Glutamatergic neuron (in vitro differentiated cells): Measurements from ENCODE around the gene SPATA21. TPM values are rescaled to one million over a fixed set of nuclear protein-coding genes. Genes with fewer than 3 reads are reported as not detected.
A peak's percentile ranks its signal among the peaks of the same experiment; 100 is the strongest.

Experiments
- DNase-seq: peaks from one replicate; pipeline ENCODE4 v3.0.0; 2022
- H3K27ac Mint-ChIP-seq: one replicate; pipeline ENCODE4 v1.8.0; 2020; ENCODE audit warnings: mild to moderate bottlenecking, mixed read lengths, inconsistent platforms; ENCODE audit not compliant: unreplicated experiment
- H3K27me3 Mint-ChIP-seq: one replicate; pipeline ENCODE4 v1.8.0; 2020; ENCODE audit warnings: mild to moderate bottlenecking, moderate library complexity, mixed read lengths, inconsistent platforms; ENCODE audit not compliant: unreplicated experiment
- H3K36me3 Mint-ChIP-seq: one replicate; pipeline ENCODE4 v1.8.0; 2020; ENCODE audit warnings: mild to moderate bottlenecking, mixed read lengths, inconsistent platforms; ENCODE audit not compliant: unreplicated experiment
- H3K4me1 Mint-ChIP-seq: one replicate; pipeline ENCODE4 v1.8.0; 2020; ENCODE audit warnings: mild to moderate bottlenecking, low read depth, mixed read lengths, inconsistent platforms; ENCODE audit not compliant: unreplicated experiment
- H3K4me3 Mint-ChIP-seq: one replicate; pipeline ENCODE4 v1.8.0; 2020; ENCODE audit warnings: mild to moderate bottlenecking, mixed read lengths, inconsistent platforms; ENCODE audit not compliant: unreplicated experiment
- H3K9me3 Mint-ChIP-seq: one replicate; pipeline ENCODE4 v1.8.0; 2020; ENCODE audit warnings: mild to moderate bottlenecking, moderate library complexity, mixed read lengths, inconsistent platforms; ENCODE audit not compliant: unreplicated experiment
- total RNA-seq: library from RNA; stranded (reverse); fragmentation: NEBNext Ultra II Directional; extraction: Animal tissue kit (Norgen Biotek cat#: 25700); gene quantifications from one replicate; pipeline ENCODE4 v1.2.1, GENCODE V29; 2021; ENCODE audit not compliant: unreplicated experiment
- TF ChIP-seq, protein P1 (sequence below): fragments of 200-600 bp; sonication (generic); IDR thresholded peaks from one replicate; pipeline ENCODE4 v1.5.0; 2021; ENCODE audit not compliant: partially characterized antibody, unreplicated experiment

Gene SPATA21
- total RNA-seq, 1 donor from 2014 or later = not detected

DNA sequence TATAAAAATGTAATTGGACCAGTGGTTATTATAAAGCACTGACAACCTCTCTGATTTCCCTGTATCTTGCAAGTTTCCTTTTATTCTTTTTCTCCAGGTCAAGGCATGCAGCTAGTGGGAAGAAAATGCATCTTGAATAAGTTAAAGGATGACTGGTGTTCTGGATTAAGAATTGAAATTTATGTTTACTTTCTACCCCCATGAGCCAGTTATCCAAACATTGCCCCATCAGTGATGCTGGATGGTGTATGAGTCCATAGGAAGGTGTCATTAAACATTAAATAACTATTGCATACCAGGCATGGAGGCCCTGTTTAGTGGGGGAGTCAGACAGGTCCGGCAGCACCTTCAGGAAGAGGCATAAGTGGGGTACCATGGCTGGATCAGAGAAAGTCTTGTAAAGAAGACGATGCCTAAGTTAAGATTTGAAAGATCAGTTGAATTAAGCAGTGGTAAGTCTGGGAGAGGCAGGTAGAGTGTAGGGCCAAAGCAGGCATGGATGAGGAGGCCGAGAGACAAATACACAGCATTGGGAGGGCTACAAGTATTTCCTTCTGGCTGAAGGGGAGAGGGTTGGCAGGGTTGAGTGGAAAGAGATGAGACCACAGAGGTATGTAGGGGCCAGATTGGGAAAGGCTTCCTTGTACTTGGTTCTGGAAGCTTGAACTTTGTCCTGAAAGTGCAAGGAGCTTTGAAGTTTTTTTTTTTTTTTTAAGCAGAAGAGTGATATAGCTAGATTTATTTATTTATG is 64.5 kb downstream of the SPATA21 start:
- no peak for DNase-seq
- Mint-ChIP-seq H3K4me1 (peaks cover 23% of the 10 kb centered on the region), H3K4me3 (no peak overlapping the region), H3K27me3 (peaks cover 5% of the 10 kb centered on the region), H3K9me3 (peaks cover 2% of the 10 kb centered on the region), H3K27ac (no peak overlapping the region), H3K36me3 (no peaks in the 10 kb centered on the region)
- TF ChIP-seq, protein P1, sequence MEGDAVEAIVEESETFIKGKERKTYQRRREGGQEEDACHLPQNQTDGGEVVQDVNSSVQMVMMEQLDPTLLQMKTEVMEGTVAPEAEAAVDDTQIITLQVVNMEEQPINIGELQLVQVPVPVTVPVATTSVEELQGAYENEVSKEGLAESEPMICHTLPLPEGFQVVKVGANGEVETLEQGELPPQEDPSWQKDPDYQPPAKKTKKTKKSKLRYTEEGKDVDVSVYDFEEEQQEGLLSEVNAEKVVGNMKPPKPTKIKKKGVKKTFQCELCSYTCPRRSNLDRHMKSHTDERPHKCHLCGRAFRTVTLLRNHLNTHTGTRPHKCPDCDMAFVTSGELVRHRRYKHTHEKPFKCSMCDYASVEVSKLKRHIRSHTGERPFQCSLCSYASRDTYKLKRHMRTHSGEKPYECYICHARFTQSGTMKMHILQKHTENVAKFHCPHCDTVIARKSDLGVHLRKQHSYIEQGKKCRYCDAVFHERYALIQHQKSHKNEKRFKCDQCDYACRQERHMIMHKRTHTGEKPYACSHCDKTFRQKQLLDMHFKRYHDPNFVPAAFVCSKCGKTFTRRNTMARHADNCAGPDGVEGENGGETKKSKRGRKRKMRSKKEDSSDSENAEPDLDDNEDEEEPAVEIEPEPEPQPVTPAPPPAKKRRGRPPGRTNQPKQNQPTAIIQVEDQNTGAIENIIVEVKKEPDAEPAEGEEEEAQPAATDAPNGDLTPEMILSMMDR = no peak

DNA sequence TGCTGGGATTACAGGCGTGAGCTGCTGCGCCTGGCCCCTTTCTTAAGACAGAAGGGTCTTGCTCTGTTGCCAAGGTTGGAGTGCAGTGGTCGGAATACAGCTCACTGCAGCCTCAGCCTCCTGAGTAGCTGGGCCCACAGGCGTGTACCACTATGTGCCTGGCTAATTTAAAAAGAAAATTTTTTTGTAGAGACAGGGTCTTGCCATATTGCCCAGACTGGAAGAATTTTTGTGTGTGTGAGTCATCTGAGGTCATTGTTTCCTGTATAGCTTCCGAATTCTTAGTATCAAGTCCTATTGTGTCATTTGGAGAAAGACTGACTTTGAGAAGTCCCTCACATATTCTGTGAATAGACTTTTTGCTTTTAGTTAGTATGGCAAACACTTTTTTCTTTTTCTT is 65.5 kb downstream of the SPATA21 start:
- no peak overlapping the region for H3K4me3 Mint-ChIP-seq
- TF ChIP-seq, protein P1 = no peak
- DNase-seq = no peak
- H3K4me1 Mint-ChIP-seq = peaks cover 21% of the 10 kb centered on the region
- peaks cover 3% of the 10 kb centered on the region for H3K27me3 Mint-ChIP-seq
- H3K36me3 Mint-ChIP-seq = no peaks in the 10 kb centered on the region
- H3K9me3 Mint-ChIP-seq = peaks cover 2% of the 10 kb centered on the region
- no peak overlapping the region for H3K27ac Mint-ChIP-seq

DNA sequence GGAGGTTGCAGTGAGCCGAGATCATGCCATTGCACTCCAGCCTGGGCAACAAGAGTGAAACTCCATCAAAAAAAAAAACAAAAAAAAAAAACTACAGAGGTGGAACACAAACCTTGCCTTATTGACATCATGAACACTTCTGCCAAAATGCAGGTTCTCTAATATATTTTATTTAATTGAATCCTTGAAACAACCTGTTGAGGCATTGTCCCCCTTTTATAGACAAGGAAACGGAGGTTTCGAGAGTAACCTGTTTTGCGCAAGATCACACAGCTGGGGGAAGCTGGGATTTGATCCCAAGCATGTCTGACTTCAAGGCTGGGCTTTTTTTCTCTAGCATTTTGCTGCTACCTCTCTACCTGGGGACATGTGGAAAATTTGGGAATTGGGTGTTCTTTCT is 67.4 kb downstream of the SPATA21 start:
- no peaks in the 10 kb centered on the region for H3K36me3 Mint-ChIP-seq
- H3K27me3 Mint-ChIP-seq = peaks cover 3% of the 10 kb centered on the region
- H3K9me3 Mint-ChIP-seq = peaks cover 2% of the 10 kb centered on the region
- no peak overlapping the region for H3K27ac Mint-ChIP-seq
- no peak for DNase-seq
- H3K4me3 Mint-ChIP-seq = no peak overlapping the region
- TF ChIP-seq, protein P1 = no peak
- peaks cover 13% of the 10 kb centered on the region for H3K4me1 Mint-ChIP-seq

DNA sequence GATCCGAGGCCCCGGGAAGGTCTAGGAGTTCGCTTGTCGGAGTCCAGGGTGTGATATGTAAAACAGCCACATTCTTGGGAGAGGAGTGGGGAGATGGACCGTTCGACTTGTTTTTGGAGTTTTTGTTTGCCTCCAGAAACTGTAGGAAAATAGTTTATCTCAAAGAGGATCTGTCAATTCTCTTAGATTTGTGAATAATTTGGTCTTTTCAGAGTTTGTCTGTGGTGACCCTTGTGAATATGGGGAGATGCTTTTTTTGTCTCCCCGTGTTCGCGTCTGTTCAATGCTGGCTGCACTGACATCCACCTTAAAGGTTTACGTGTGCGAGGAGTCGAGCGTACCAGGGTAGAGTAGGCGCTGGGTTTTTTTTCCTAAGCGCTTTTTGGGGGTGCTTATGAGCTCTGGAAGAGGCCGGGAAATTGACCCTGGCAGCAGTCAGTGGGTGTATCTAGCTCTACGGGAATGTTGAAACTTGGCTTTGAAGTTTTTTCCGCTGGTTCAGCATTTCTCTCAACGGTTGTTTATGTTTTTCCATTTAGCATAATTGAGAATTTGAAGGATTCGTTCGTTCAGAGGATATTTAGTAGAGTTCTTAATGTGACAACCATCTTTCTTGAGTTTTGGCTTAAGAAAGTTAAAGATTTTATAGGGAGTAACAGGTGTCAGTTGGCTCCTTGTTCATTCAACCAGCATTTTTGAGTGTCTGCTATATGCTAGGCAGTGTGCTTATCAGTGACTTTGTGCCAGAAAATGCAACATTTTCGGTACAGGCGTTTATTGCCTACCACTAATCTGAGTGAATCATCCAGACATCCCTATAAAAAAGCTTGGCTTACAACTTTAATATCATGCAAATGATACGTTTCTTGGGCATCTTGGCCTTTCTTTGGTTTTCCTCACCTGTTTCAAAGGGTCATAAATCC is 69.0 kb downstream of the SPATA21 start:
- no peak for DNase-seq

More for the DNA sequence above, 69.0 kb downstream of the SPATA21 start:
- Mint-ChIP-seq H3K9me3 (no peaks in the 10 kb centered on the region), H3K36me3 (no peaks in the 10 kb centered on the region), H3K4me3 (peak overlapping the region; percentile 92), H3K27me3 (no peaks in the 10 kb centered on the region), H3K27ac (peak overlapping the region; percentile 86), H3K4me1 (peaks cover 8% of the 10 kb centered on the region)
- TF ChIP-seq, protein P1 = no peak
